ENCODE data around the gene RGL2.
A peak's percentile ranks its signal among the peaks of the same experiment; 100 is the strongest.

Gene RGL2

DNA sequence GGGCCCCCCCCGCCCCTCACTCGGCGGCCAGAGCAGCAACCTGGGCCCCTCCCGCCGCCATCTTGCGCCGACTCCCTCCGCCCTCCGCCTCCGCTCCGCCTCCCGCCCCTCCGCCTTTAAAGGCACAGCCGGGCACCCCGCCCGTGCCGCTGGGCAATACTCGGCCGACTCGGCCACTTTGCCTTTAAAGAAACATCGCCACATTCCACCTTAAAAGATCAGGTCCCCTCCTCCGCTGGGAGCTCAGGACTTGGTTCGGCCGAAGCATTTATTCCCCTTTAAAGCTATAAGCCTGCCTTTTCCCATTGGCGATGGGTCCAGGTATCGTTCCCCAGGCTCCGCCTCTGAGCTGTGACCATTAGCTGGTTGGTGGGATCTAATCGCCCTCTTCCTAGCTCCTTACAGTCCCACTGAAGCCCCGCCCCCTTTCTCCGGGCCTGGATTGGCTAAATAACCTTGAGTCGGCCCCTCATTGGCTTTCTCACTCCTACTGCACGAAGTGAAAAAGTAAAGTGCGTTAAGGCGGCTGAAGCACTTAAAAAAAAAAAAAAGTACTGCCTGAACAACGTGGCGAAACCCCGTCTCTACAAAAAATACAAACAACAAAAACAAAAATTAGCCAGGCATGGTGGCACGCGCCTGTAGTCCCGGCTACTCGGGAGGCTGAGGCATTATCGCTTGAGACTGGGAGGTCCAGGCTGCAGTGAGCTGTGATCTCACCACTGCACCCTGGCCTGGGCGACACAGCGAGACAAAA lies 19.1 kb upstream of the RGL2 start, which contains the start of gene ZBTB22:
Gene ZBTB22 (minus strand): TSS at position 76 of the 757 bp plus-strand sequence. CDS start 828 bp downstream, outside the sequence.
- peak; percentile 98 for DNase-seq (ENCODE audit: low read depth, low spot score)
- H3K4me3 ChIP-seq (ENCODE audit: low read length): peak within 1 kb of the TSS; percentile 81

DNA sequence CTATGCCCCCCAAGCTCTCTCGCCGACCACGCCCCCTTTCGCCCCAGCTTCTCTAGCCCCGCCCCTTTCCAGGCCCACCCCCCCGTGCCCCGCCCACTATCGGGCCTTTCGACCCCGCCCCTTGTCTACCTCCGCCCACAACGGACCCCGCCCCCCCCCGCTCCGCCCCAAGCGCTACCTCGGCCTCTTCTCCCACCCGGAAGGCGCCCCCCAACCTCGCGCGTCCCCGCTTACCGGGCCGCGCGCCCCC lies 18.6 kb upstream of the RGL2 start:
- H3K4me3 ChIP-seq (ENCODE audit: low read length): peak overlapping the region; percentile 81
- DNase-seq (ENCODE audit: low read depth, low spot score): no peak

DNA sequence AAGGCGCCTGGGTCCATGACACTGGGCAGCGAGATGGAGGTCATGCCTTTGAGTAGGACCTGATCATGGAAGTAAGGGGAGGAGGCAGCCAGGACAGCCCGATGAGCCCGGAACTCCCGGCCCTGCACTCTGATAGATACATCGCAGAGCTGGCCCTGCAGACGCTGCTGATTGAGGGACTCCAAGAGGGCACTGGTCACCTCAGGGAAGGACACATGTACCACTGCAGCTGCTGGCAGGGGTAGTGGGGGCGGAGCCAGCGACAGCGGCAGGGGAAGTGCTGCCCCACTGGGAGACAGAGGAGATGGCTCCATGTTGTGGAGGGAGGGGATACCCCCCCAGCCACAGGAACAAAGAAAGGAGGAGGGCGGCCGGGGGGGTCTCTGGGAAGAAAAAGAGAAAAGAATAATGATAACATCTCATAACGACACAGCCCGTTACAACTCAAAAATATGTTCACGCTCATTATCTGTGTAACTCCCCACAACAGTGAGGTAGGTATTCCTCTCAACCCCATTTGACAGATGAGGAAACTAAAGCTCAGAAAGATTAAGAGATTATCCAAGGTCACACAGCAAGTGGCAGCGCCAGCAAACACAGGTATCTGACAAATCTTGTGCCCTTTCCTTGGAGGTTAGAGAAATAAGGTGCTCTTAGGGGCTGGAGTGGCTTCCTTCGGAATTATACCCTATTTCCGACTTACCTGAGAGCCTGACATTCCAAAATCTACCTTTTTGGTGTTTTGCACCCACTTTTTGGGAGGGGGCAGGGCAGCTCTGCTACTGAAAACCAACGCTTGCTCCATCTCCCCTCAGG lies 18.1 kb upstream of the RGL2 start:
- no peak for DNase-seq (ENCODE audit: low read depth, low spot score)
- peak overlapping the region; percentile 53 for H3K4me3 ChIP-seq (ENCODE audit: low read length)

DNA sequence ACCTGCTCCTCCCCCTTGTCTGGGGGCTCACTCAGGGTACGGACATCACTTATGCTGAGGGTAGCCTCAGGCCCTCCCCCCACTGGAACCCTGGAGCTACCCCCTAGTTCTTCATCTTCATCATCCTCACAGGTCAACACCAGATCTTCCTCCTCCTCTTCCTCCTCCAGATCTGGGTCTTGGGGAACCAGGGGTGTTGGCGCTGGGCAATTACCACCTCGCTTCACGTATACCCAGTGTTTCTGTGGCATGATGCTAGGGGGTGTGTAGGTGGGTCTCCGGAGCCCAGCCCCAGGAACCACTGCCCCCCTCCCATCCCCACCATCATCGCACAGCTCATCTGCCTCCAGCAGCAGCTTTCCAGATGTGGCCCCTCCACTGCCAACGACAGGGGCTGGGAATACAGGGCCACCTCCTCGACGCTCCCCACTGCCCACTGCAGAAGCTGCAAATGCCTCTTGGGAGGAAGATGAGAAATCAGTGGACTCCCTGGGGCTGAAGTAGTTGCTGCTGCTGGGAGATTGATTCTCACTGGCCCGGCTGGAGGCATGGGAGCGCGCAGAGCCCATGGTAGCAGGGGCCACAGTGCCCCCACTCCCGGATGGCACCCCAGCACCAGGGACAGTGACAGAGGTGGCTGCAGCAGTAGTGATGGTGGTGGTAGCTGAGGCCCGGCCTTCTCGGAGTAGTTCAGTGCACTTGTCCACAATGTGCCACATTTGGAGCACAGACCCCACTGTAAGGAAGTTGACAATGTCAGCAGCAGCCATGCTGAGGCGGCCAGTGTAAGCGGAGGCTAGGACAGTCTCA lies 17.3 kb upstream of the RGL2 start:
- H3K4me3 ChIP-seq (ENCODE audit: low read length): no peak overlapping the region
- no peak for DNase-seq (ENCODE audit: low read depth, low spot score)

DNA sequence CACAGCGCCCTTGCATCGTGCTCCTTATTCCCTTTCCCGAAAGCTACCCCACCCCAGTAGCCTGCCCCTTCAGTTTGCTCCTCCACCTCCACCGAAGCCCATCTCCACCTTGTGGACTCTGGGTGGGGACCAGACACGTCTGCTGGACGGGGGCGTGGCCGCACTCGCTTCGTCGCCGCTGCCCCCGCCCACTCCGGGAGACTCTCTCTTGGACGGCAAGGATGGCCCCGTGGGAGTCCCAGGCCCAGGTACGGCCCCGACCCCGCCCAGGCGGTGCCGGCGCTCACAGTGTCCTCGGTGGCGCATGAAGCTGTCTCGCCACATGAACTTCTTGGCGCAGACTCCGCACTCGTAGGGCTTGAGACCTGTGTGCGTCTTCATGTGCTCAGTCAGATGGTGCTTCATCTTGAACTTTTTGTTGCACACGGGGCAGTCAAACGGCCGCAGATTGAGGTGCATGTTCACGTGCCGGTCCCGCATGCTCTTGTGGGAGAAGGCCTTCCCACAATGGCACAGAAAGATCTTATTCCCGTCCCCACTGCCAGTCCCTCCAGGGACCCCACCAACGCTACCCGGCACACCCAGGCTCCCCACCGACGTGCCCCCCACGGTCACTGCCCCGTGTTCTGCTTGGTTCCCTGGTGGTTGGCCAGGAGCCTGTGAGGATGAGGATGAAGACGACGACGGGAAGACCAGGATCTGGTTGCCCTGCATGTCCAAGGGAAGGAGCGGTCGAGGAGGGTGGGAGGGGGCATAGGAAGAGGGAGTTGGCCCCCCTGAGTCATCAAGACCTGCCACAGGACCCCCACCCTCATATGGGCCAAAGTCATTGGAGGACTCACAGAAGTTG lies 16.4 kb upstream of the RGL2 start:
- no peak for DNase-seq (ENCODE audit: low read depth, low spot score)
- H3K4me3 ChIP-seq (ENCODE audit: low read length): peak overlapping the region; percentile 89; the same call in 1 of the 2 replicates

DNA sequence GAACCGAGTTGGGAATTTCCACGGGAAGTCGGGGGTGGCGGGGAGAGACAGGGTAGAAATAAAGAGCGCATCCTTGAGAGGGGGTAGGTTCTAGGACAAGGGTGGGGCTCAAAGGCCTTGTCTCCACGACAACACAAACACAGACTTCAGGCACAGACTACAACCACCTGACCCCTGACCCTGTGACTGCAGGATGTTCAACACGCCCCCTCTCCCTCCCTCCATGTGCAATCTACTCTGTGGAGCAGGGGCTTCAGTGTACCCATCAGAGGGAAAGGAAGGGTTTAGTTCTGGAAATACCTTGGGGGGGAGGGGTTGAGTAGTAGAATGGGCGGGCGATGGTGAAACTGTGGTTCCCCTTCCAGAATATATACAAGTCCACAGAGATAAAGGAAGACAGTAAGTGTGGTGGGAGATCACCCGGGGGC lies 15.8 kb upstream of the RGL2 start:
- H3K4me3 ChIP-seq (ENCODE audit: low read length): peak overlapping the region; percentile 89
- DNase-seq (ENCODE audit: low read depth, low spot score): peak; percentile 74

DNA sequence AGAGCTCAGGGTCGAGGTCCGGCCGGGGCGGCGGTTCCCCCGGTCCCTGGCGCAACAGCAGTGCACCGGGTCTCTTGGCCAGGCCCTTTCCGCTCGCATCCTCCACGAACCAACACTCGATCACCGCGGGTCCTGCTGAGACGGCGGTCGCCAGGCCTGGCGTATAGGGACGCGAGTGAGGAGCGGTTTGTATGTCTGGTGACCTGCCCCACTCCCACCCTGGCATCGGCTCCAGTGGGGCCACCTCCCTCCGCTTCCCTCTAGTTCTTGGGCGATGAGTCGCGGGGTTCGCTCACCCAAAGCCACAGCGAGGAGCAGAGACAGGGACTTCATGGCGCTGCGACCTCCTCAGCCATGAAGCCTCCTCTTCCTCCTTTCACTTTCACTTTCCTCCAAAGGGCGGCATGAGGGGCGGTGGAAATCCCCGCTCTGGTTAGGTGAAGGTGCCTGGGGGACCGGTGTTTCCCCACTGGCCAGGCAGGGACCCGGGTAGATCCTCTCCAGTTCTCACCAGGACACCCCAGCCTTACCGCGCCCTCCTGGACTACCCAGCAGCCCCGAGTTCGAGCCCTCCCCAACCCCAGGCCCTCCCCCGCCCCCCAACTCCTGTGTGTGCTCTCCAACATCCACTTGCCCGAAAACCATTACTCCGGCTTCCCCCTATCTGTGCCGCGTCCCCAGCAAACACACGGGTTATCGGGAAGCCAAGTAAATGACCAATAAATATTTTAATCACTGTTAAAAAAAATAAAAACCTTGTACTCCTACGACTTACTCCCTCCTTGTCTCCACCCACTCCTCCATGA lies 15.2 kb upstream of the RGL2 start, which contains the start of gene TAPBP:
Gene TAPBP (minus strand): TSS at position 370 of the 806 bp plus-strand sequence. CDS start 37 bp downstream, at position 333.
- H3K4me3 ChIP-seq (ENCODE audit: low read length): peak within 1 kb of the TSS; percentile 89
- peak; percentile 48 for DNase-seq (ENCODE audit: low read depth, low spot score)

DNA sequence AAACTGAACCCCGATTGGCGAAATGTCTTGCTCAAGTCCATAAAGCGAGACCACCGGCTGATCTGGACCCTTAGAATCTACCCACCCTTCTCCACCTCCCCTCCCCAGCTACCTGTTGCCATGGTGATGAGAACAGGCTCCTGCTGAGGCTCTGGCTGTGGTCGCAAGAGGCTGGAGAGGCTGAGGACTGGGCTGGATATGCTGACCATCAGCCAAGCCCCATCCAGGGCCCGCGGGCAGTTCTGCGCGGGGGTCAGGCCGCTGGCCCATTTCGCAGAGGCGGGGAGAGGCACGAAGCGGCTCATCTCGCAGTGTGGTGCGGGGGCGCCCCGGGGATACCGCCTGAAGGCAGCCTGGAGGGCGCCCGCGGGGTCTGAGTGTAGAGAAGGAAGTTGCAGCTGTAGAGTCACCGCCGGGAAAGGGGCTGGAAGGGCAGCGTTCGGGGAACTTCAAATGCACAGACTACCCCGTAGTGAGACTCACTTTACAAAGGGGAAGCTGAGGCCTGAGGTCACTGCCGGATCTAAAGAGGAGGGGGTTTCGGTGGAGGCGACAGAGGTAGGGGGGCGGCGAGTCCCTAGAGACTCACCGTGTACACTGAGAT lies 14.5 kb upstream of the RGL2 start:
- peak overlapping the region; percentile 89 for H3K4me3 ChIP-seq (ENCODE audit: low read length)
- no peak for DNase-seq (ENCODE audit: low read depth, low spot score)

DNA sequence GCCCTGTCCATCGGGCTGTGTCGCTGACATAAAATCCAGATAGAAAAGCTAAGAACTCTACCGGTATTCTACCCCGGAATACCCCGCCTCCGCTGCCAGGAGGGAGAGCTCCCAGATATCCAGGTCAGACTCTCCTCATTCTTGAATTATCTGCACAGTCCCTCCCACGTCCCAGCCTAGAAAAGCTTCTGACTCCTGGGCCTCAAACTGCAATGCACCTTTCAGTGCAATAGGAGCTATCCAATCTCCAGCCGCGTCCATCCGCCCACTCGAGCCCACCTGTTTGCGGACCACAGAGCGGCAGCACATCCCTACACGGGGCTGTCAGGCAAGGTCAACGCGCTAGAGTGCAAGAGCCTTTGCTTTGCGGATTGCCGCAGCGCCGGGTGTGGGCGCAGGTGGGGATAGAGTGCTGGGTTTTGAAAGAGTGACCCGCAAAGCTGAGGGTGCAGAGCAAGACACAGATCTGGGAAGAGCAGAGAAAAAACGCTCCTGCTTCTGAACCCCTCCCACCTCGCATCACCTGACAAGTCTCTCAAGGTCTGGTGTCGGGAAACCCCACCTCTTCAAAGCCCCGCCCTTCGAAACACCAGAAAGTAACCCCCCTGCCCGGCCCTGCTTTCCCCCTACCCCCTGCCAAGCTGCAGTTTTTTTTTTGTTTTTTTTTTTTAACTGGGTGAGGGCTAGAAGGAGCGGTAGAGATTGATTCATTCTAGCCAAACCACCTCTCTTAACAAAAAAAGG lies 13.8 kb upstream of the RGL2 start:
- H3K4me3 ChIP-seq (ENCODE audit: low read length): peak overlapping the region; percentile 89
- DNase-seq (ENCODE audit: low read depth, low spot score): peak; percentile 86

DNA sequence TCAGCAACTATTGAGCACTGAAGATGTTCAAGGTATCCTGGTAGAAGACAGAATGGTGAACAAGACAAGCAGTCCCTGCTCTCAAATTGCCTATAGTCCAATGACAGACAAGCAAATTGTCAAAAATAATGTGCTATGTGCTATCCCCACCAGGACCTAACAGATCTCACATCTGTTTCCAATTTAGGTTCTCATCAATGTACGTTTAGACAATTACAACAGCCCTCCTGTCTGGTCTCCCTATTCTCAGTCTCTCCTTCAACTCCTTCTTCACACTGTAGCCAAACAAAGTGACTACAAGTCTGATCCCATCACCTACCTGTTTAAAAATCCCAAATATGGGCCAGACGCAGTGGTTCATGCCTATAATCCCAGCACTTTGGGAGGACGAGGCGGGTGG lies 7.6 kb upstream of the RGL2 start:
- H3K4me3 ChIP-seq (ENCODE audit: low read length): no peak overlapping the region
- DNase-seq (ENCODE audit: low read depth, low spot score): no peak

DNA sequence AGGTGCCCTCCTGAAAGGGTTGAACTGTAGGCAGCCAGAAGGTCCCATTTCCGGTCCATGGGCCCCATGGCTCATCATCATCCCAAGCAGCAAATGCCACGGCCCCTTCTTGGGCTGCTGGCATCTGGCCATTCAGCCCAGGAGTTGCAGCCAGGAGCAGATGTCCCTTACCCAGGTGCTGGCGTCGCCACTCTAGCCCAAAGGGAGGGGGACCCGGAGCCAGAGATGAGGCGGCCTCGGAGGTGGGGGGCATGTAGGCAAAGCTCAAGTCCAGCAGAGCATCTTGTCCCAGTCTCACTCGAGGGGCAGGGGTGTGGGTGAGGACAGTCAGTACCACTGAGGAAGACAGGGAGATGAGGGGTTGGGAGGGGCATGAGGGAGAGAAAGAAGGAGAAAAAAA lies 6.3 kb upstream of the RGL2 start:
- no peak for DNase-seq (ENCODE audit: low read depth, low spot score)
- no peak overlapping the region for H3K4me3 ChIP-seq (ENCODE audit: low read length)

DNA sequence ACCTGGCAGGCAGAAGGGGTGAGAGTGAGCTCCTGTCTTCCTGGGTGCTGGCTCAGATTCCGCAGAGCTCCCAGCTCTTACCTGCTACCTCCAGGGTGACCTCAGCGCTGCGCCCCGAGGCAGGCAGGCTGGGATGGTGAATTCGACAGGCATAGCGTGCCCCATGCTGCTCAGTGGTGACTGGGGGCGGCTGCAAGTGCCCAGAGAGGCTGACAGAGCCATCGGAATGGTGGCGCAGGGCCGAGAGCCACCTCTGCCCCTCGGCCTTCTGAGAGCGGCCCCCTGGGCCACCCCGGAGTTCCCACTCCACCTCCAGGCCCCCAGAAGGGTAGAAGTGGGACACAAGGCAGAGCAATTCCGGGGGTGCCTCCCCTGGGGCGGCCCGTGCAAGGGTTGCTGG lies 5.5 kb upstream of the RGL2 start:
- DNase-seq (ENCODE audit: low read depth, low spot score): no peak
- H3K4me3 ChIP-seq (ENCODE audit: low read length): no peak overlapping the region

DNA sequence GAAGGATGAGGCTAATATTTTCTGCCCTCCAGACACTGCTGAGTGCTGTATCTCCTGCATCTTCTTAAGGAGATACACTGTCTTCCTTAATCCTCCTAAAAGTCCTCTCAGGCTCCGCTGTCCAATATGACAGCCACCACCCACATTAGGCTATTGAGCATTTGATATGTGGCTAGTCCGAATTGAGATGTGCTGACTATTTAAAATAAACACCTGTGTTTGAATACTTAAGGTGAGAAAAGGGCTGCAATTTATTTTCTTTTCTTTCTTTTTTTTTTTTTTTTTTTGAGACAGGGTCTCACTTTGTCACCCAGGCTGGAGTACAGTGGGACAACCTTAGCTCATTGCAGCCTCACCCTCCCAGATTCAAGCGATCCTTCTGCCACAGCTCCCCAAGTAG lies 3.1 kb upstream of the RGL2 start:
- DNase-seq (ENCODE audit: low read depth, low spot score): no peak
- no peak overlapping the region for H3K4me3 ChIP-seq (ENCODE audit: low read length)

DNA sequence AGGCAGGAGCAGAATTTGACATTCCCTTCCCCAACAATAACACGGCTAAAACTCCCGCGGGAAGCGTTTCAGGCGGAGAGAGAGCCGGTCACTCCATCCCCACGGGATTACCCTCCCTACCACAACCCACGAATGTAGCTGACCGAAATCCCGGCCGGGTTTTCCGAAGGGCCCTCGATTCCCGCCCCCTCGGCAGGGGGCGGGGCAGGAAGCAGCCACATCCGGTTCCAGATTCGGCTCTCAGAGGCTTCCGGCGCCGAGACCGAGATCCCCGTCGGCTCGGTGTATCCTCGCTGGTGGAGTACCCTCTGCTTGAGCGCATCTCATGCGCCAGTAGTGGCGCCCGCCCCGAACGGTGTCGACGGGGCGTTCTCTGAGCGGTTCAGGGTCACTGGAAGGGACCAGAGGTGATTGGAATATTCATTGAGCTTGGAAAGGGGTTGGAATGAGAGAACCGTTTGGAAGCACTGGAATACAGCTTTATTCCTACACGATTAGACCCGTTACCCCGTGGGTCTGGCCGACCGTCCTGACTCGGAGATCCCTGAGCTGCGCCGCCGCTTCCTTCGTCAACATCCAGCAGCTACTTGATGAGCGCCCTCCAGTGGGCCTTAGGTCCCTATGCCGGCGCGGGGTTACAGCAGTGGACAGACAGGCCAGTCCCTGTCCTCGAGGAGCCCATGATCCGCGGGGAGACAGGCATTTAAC lies 649 bp upstream of the RGL2 start:
- peak; percentile 90 for DNase-seq (ENCODE audit: low read depth, low spot score)
- H3K4me3 ChIP-seq (ENCODE audit: low read length): peak overlapping the region; percentile 89

DNA sequence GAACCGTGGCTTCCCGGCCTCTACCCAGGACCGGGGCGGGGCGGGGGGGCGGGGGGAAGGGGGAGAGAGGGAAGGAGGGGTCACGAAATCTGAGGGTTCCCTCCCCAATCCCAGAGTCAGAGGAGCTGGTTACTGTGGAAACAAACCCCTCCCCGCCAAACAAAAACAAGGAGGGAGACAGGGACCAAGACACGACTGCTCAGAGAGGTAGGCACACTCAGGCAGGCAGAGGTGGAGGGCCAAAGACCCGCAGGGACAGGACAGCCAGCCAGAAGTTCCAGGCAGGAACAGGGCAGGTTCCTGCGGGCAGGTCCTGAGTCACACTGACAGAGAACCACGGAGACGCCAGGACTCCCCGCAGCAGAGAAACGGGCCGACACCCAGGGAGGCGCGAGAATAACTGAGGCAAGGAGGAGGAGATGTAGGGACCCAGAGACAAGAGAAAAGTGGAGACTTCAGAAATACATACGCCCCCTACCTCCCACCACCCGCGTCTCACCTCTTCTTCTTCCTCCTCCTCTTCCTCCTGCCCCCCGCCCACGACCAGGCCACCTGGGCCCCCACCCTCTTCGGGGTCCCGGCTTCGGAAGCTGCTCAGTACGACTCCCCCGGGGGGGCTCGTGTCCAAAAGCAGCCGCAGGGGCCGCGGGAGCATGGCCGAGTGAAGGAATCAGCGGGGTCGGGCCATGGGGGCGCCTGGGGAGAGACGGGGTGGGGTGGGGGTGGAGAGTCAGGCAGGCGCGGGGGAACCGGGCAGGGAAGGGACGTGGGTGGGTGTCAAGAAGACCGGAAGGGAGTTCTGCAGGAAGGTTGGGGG lies 578 bp downstream of the RGL2 start:
- peak; percentile 71 for DNase-seq (ENCODE audit: low read depth, low spot score)
- H3K4me3 ChIP-seq (ENCODE audit: low read length): peak overlapping the region; percentile 89

Data from Jurkat, Clone E6-1 (cell line).